Measurements from ENCODE around the gene KAT5. TPM values are rescaled to one million over a fixed set of nuclear protein-coding genes. Genes with fewer than 3 reads are reported as not detected.
"Not testable (repeated sequence)": the region's sequence is repeated elsewhere in the genome, so short reads cannot be mapped to it uniquely, and the experiment has no call there.

KAT5 gene
- total RNA-seq, 1 experiment from 2014 or later: 49.6 TPM

GRCh38 chr11:65680192-65680743 is 31.8 kb upstream of the KAT5 start:
- H3F3A ChIP-seq (ENCODE audit: insufficient read depth, low read depth): peaks cover 13% of the 10 kb centered on the region
- ChIA-PET POLR2A (ENCODE audit: unreplicated experiment) (interaction anchor here (0.6 kb wide), 1 partner anchor 9 kb away, joined by 6 read pairs; no protein-coding TSS in a partner anchor), CTCF (interaction anchor here (1.7 kb wide), 1 partner anchor 100 kb away, joined by 4 read pairs; no protein-coding TSS in a partner anchor)
- no peaks in the 10 kb centered on the region for H3K27me3 ChIP-seq (ENCODE audit: insufficient read depth, low read depth)
- H3K9me3 ChIP-seq (ENCODE audit: insufficient read depth, low read depth): no peaks in the 10 kb centered on the region
- H3K36me3 ChIP-seq (ENCODE audit: low read depth): no peaks in the 10 kb centered on the region
- BruUV-seq (replicated peaks): no TSS peak
- H3K79me2 ChIP-seq (ENCODE audit: low read depth): no peaks in the 10 kb centered on the region
- H3K9me2 ChIP-seq (ENCODE audit: insufficient read depth): no peaks in the 10 kb centered on the region
- no peaks in the 10 kb centered on the region for H4K20me1 ChIP-seq (ENCODE audit: insufficient read depth)
- H3K4me1 ChIP-seq (replicated peaks; ENCODE audit: insufficient read depth): no peaks in the 10 kb centered on the region; the same call in 1 of the 2 replicates
- H3K4me2 ChIP-seq: no peak overlapping the region
- no peak overlapping the region for H3K4me3 ChIP-seq
- DNase-seq: no peak
- H2AFZ ChIP-seq: no peak overlapping the region
- intact Hi-C loops (cut with micrococcal nuclease; ENCODE audit: unreplicated experiment): no loop called here
- TF ChIP-seq EZH2 (IDR thresholded peaks at IDR 0.05; ENCODE audit: low read depth) (no peak), CTCF (conservative IDR thresholded peaks at IDR 0.05) (no peak)
- H3K27ac ChIP-seq: no peak overlapping the region

GRCh38 chr11:65683480-65683879 is 28.6 kb upstream of the KAT5 start:
- H3K9me2 ChIP-seq (ENCODE audit: insufficient read depth); H3K27ac ChIP-seq; H3K9me3 ChIP-seq (ENCODE audit: insufficient read depth, low read depth); H3K4me2 ChIP-seq; H4K20me1 ChIP-seq (ENCODE audit: insufficient read depth); DNase-seq; POLR2A ChIA-PET (ENCODE audit: unreplicated experiment); H3K79me2 ChIP-seq (ENCODE audit: low read depth); H2AFZ ChIP-seq; intact Hi-C loops (cut with micrococcal nuclease; ENCODE audit: unreplicated experiment); H3K4me1 ChIP-seq (replicated peaks; ENCODE audit: insufficient read depth); H3K4me3 ChIP-seq; H3K36me3 ChIP-seq (ENCODE audit: low read depth); BruUV-seq (replicated peaks); H3K27me3 ChIP-seq (ENCODE audit: insufficient read depth, low read depth); CTCF ChIA-PET: not testable (repeated sequence)
- H3F3A ChIP-seq (ENCODE audit: insufficient read depth, low read depth): peaks cover 13% of the 10 kb centered on the region

- no peaks in the 10 kb centered on the region for H3K9me3 ChIP-seq (ENCODE audit: insufficient read depth, low read depth)
- H3K27ac ChIP-seq: no peak overlapping the region
- CTCF ChIA-PET: no interaction called here
- no peaks in the 10 kb centered on the region for H3K79me2 ChIP-seq (ENCODE audit: low read depth)
- POLR2A ChIA-PET (ENCODE audit: unreplicated experiment): no interaction called here
- H3K4me1 ChIP-seq (replicated peaks; ENCODE audit: insufficient read depth): no peaks in the 10 kb centered on the region; the same call in 1 of the 2 replicates
- peaks cover 13% of the 10 kb centered on the region for H3F3A ChIP-seq (ENCODE audit: insufficient read depth, low read depth)
- H3K36me3 ChIP-seq (ENCODE audit: low read depth): no peaks in the 10 kb centered on the region
- H3K4me2 ChIP-seq: no peak overlapping the region
- BruUV-seq (replicated peaks): no TSS peak
- no peak for DNase-seq
- no peaks in the 10 kb centered on the region for H3K27me3 ChIP-seq (ENCODE audit: insufficient read depth, low read depth)
- no peaks in the 10 kb centered on the region for H3K9me2 ChIP-seq (ENCODE audit: insufficient read depth)
- intact Hi-C loops (cut with micrococcal nuclease; ENCODE audit: unreplicated experiment): no loop called here
- no peak for TF ChIP-seq EZH2 (IDR thresholded peaks at IDR 0.05; ENCODE audit: low read depth)
- no peak for TF ChIP-seq CTCF (conservative IDR thresholded peaks at IDR 0.05)
- no peak overlapping the region for H2AFZ ChIP-seq
- H3K4me3 ChIP-seq: no peak overlapping the region
- H4K20me1 ChIP-seq (ENCODE audit: insufficient read depth): no peaks in the 10 kb centered on the region
Observed at GRCh38 chr11:65685981-65686380, 26.1 kb upstream of the KAT5 start.

GRCh38 chr11:65691847-65692246 is 20.2 kb upstream of the KAT5 start:
- H3K79me2 ChIP-seq (ENCODE audit: low read depth); H3K9me2 ChIP-seq (ENCODE audit: insufficient read depth); POLR2A ChIA-PET (ENCODE audit: unreplicated experiment); H4K20me1 ChIP-seq (ENCODE audit: insufficient read depth); H3K27me3 ChIP-seq (ENCODE audit: insufficient read depth, low read depth); H2AFZ ChIP-seq; H3K4me1 ChIP-seq (replicated peaks; ENCODE audit: insufficient read depth); H3K9me3 ChIP-seq (ENCODE audit: insufficient read depth, low read depth); H3K4me3 ChIP-seq; BruUV-seq (replicated peaks); DNase-seq; intact Hi-C loops (cut with micrococcal nuclease; ENCODE audit: unreplicated experiment); H3F3A ChIP-seq (ENCODE audit: insufficient read depth, low read depth); H3K27ac ChIP-seq; H3K36me3 ChIP-seq (ENCODE audit: low read depth); CTCF ChIA-PET; H3K4me2 ChIP-seq: not testable (repeated sequence)
